PC-9 (cell line): Measurements from ENCODE around the gene CAMK2B. TPM values are rescaled to one million over a fixed set of nuclear protein-coding genes. Genes with fewer than 3 reads are reported as not detected.

Source experiments
- BruUV-seq: library from RNA; stranded (reverse); fragments of 400-500 nt; replicated peaks from 2 replicates; lab custom pipeline; 2021; lab: Mats Ljungman, UMichigan
- CTCF ChIA-PET: fragments of 300-600 bp; sonication (Branson Sonifier 250); formaldehyde crosslinking; loops from one replicate; lab custom pipeline; 2022; ENCODE audit warnings: antibody characterized with exemption; lab: Charles Lee
- POLR2A ChIA-PET: fragments of 300-600 bp; sonication (Branson Sonifier 250); formaldehyde crosslinking; loops from one replicate; lab custom pipeline; 2022; ENCODE audit warnings: antibody characterized with exemption; ENCODE audit not compliant: unreplicated experiment; lab: Charles Lee
- DNase-seq, 2 experiments: peaks; one replicate each; pipeline versions ENCODE4 v3.0.0 to v3.0.0-alpha.2; 2015 to 2022; ENCODE audit warnings: mixed read lengths in 1 of 2
- H2AFZ ChIP-seq: fragments of 200-600 bp; sonication (generic); 2 replicates; pipeline ENCODE4 v1.8.1; 2017; ENCODE audit warnings: antibody characterized with exemption
- H3F3A ChIP-seq: fragments of 200-600 bp; sonication (generic); 2 replicates; pipeline ENCODE4 v1.8.1; 2017; ENCODE audit warnings: antibody characterized with exemption, mild to moderate bottlenecking, low read depth; ENCODE audit not compliant: insufficient read depth
- H3K27ac ChIP-seq: fragments of 200-600 bp; sonication (generic); 2 replicates; pipeline ENCODE4 v1.6.1; 2016; ENCODE audit warnings: mixed run types
- H3K27me3 ChIP-seq: fragments of 200-600 bp; sonication (generic); 2 replicates; pipeline ENCODE4 v1.6.1; 2016; ENCODE audit warnings: low read depth, mixed run types; ENCODE audit not compliant: insufficient read depth
- H3K36me3 ChIP-seq: fragments of 200-600 bp; sonication (generic); 2 replicates; pipeline ENCODE4 v1.6.1; 2016; ENCODE audit warnings: low read depth, mixed run types
- H3K4me1 ChIP-seq: fragments of 200-600 bp; sonication (generic); replicated peaks from 2 replicates; pipeline ENCODE4 v1.6.1; 2016; ENCODE audit warnings: mixed run types; ENCODE audit not compliant: insufficient read depth
- H3K4me2 ChIP-seq: fragments of 200-600 bp; sonication (generic); 2 replicates; pipeline ENCODE4 v1.6.1; 2017; ENCODE audit warnings: mixed run types
- H3K4me3 ChIP-seq: fragments of 200-600 bp; sonication (generic); 2 replicates; pipeline ENCODE4 v1.6.1; 2016; ENCODE audit warnings: mixed run types
- H3K79me2 ChIP-seq: fragments of 200-600 bp; sonication (generic); 2 replicates; pipeline ENCODE4 v1.6.1; 2017; ENCODE audit warnings: low read depth, mixed run types
- H3K9me2 ChIP-seq: fragments of 200-600 bp; sonication (generic); 2 replicates; pipeline ENCODE4 v1.8.1; 2017; ENCODE audit warnings: mild to moderate bottlenecking; ENCODE audit not compliant: insufficient read depth
- H3K9me3 ChIP-seq: fragments of 200-600 bp; sonication (generic); 2 replicates; pipeline ENCODE4 v1.8.1; 2016; ENCODE audit warnings: low read depth; ENCODE audit not compliant: insufficient read depth
- H4K20me1 ChIP-seq: fragments of 200-600 bp; sonication (generic); 2 replicates; pipeline ENCODE4 v1.8.1; 2017; ENCODE audit not compliant: insufficient read depth
- CTCF ChIP-seq: fragments of 200-600 bp; sonication (generic); conservative IDR thresholded peaks from 2 replicates; pipeline ENCODE4 v1.6.1; 2017; ENCODE audit warnings: mixed run types, antibody characterized with exemption, mild to moderate bottlenecking, moderate library complexity
- EZH2 ChIP-seq: fragments of 200-600 bp; sonication (generic); IDR thresholded peaks from 2 replicates; pipeline ENCODE4 v1.8.0; 2017; ENCODE audit warnings: antibody characterized with exemption, low read depth
- intact Hi-C: fragments of 100-400 bp; cut with micrococcal nuclease; formaldehyde crosslinking; loops from one replicate; pipeline ENCODE4 v1.10.0; 2022; ENCODE audit not compliant: unreplicated experiment
- total RNA-seq: library from RNA; stranded (reverse); gene quantifications from 2 replicates; pipeline ENCODE4 v1.2.3, GENCODE V29; 2021

The CAMK2B gene
- total RNA-seq, 1 experiment from 2014 or later, result 0.15 TPM

GRCh38 chr7:44287488-44288380 lies 37.7 kb downstream of the CAMK2B start:
- no peaks in the 10 kb centered on the region for H3K9me2 ChIP-seq
- no TSS peak for BruUV-seq
- no peak overlapping the region for H3K27ac ChIP-seq
- no peaks in the 10 kb centered on the region for H3K36me3 ChIP-seq
- ChIA-PET CTCF (no interaction called here), POLR2A (interaction anchor here (0.6 kb wide), 1 partner anchor 286 kb away, joined by 3 read pairs; the partner anchor contains the start of gene DDX56)
- no peaks in the 10 kb centered on the region for H3K4me1 ChIP-seq
- no peak for DNase-seq
- no peaks in the 10 kb centered on the region for H3K79me2 ChIP-seq
- no peak overlapping the region for H3K4me3 ChIP-seq
- no peak overlapping the region for H2AFZ ChIP-seq
- H3K4me2 ChIP-seq, result no peak overlapping the region
- peaks cover 29% of the 10 kb centered on the region for H3K27me3 ChIP-seq
- no peaks in the 10 kb centered on the region for H4K20me1 ChIP-seq
- TF ChIP-seq CTCF, result no peak
- TF ChIP-seq EZH2, result no peak
- intact Hi-C loops, result no loop called here
- H3F3A ChIP-seq, result no peaks in the 10 kb centered on the region
- no peaks in the 10 kb centered on the region for H3K9me3 ChIP-seq

GRCh38 chr7:44286618-44287487 lies 38.5 kb downstream of the CAMK2B start:
- Histone ChIP-seq H3K9me2 (no peaks in the 10 kb centered on the region), H3K9me3 (no peaks in the 10 kb centered on the region), H3K4me3 (no peak overlapping the region), H3K27ac (no peak overlapping the region), H3K27me3 (peaks cover 21% of the 10 kb centered on the region), H3K4me2 (no peak overlapping the region), H2AFZ (no peak overlapping the region), H3F3A (no peaks in the 10 kb centered on the region), H3K36me3 (no peaks in the 10 kb centered on the region), H4K20me1 (no peaks in the 10 kb centered on the region), H3K79me2 (no peaks in the 10 kb centered on the region), H3K4me1 (no peaks in the 10 kb centered on the region)
- no TSS peak for BruUV-seq
- TF ChIP-seq EZH2 (no peak), CTCF (no peak)
- CTCF ChIA-PET, result no interaction called here
- no peak for DNase-seq
- POLR2A ChIA-PET, result no interaction called here
- intact Hi-C loops, result no loop called here

GRCh38 chr7:44286182-44286617 lies 39.2 kb downstream of the CAMK2B start:
- BruUV-seq, result no TSS peak
- Histone ChIP-seq H4K20me1 (no peaks in the 10 kb centered on the region), H3K4me2 (no peak overlapping the region), H3K9me2 (no peaks in the 10 kb centered on the region), H3K27ac (no peak overlapping the region), H3F3A (no peaks in the 10 kb centered on the region), H3K27me3 (peaks cover 14% of the 10 kb centered on the region), H3K36me3 (no peaks in the 10 kb centered on the region), H3K4me1 (no peaks in the 10 kb centered on the region), H3K4me3 (no peak overlapping the region), H3K79me2 (no peaks in the 10 kb centered on the region), H3K9me3 (no peaks in the 10 kb centered on the region), H2AFZ (no peak overlapping the region)
- ChIA-PET POLR2A (no interaction called here), CTCF (no interaction called here)
- intact Hi-C loops, result no loop called here
- TF ChIP-seq CTCF (no peak), EZH2 (no peak)
- DNase-seq, result no peak
